Adrenal gland (tissue), 12 donors: ENCODE measurements around the gene C12orf43. TPM values are rescaled to one million over a fixed set of nuclear protein-coding genes. Genes with fewer than 3 reads are reported as not detected.

Experiments used
- DNase-seq, 7 donors: peaks; one replicate each; pipeline ENCODE4 v3.0.0-alpha.2; 2019 to 2020
- H3K27ac ChIP-seq, 5 donors: fragments of 200-600 bp; sonication (generic) in 4 of 5; 1 replicate in 3 of 5; 2 replicates in 2 of 5; pipeline versions ENCODE4 v1.5.1 to v1.8.0; 2016 to 2020; ENCODE audit warnings: mild to moderate bottlenecking in 1 of 5
- H3K27me3 ChIP-seq: fragments of 200-600 bp; 2 replicates; pipeline ENCODE4 v1.8.0; 2021
- H3K36me3 ChIP-seq, 2 donors: fragments of 200-600 bp; replicated peaks in 1 of 2; 1 replicate in 1 of 2; 2 replicates in 1 of 2; pipeline versions ENCODE4 v1.5.1 to v1.8.0; 2018 to 2022
- H3K4me1 ChIP-seq, 2 donors: fragments of 200-600 bp; replicated peaks in 1 of 2; 1 replicate in 1 of 2; 2 replicates in 1 of 2; pipeline versions ENCODE4 v1.5.1 to v1.8.0; 2018 to 2021
- H3K4me3 ChIP-seq, 4 donors: fragments of 200-600 bp; sonication (generic) in 3 of 4; one replicate each; pipeline ENCODE4 v1.5.1; 2016 to 2018
- H3K9me3 ChIP-seq, 3 donors: fragments of 200-600 bp; sonication (generic) in 1 of 3; replicated peaks in 1 of 3; 1 replicate in 2 of 3; 2 replicates in 1 of 3; pipeline versions ENCODE4 v1.5.1 to v1.8.0; 2016 to 2021
- CTCF ChIP-seq, 6 experiments: fragments of 450-650 bp in 4 of 6; fragments of 200-600 bp in 2 of 6; sonication (generic) in 1 of 6; IDR thresholded peaks; 1 replicate in 5 of 6; 2 replicates in 1 of 6; pipeline versions ENCODE4 v1.5.1 to v1.8.0; 2016 to 2021; ENCODE audit warnings: antibody characterized with exemption in 6 of 6, mild to moderate bottlenecking in 2 of 6, moderate library complexity in 1 of 6
- POLR2A ChIP-seq, 2 donors: fragments of 450-650 bp; IDR thresholded peaks; one replicate each; pipeline ENCODE4 v1.6.1; 2017; ENCODE audit warnings: antibody characterized with exemption in 2 of 2, mild to moderate bottlenecking in 2 of 2, moderate library complexity in 1 of 2
- WGBS, 4 donors: extraction: QIAGEN DNeasy Blood & Tissue Kit in 2 of 4; methylation state at CpG; one replicate each; pipeline versions ENCODE4 v1.1.5 to v1.1.7; 2013 to 2017; 5-methylcytosine and 5-hydroxymethylcytosine counted together
- intact Hi-C, 2 donors: fragments of 100-400 bp; cut with DNase I; formaldehyde crosslinking; loops; one replicate each; pipeline versions ENCODE4 v1.14.1 to v1.15.0; 2022 to 2023
- polyA plus RNA-seq, 3 donors: library from polyadenylated mRNA; stranded (reverse); fragments of 200-250 nt in 2 of 3; fragments of 350-450 nt in 1 of 3; fragmentation: Illumina TruSeq in 1 of 3; extraction: RNeasy Lipid Tissue Mini Kit (QIAGEN cat#74804) in 1 of 3; gene quantifications; one replicate each; pipeline ENCODE4 v1.2.3, GENCODE V29; 2013 to 2014
- total RNA-seq, 9 donors: library from RNA; depleted of rRNA in 4 of 9; stranded (reverse); fragments of >200 nt in 4 of 9; fragments of 120-200 nt in 1 of 9; fragmentation: NEBNext Ultra II Directional in 1 of 9; extraction: Animal tissue kit (Norgen Biotek cat#: 25700) in 1 of 9; gene quantifications; one replicate each; pipeline versions ENCODE4 v1.1.0 to v1.2.4, GENCODE V29; 2013 to 2023
- donor health status: healthy with polysubstance abuse.
- donor health status: Bipolar disorder and iron deficiency.
- donor health status: DM: yes; HTN: yes; CAD: no.
- donor health status: DM: no; HTN: no; CAD: no.
- donor health status: DM: no; HTN: no; CAD: no.
- donor health status: DM: yes; HTN: yes; CAD: no.

C12orf43 gene
- total and polyA plus RNA-seq, 12 donors = 8.9 to 20.0 (median 13.5) TPM

DNA sequence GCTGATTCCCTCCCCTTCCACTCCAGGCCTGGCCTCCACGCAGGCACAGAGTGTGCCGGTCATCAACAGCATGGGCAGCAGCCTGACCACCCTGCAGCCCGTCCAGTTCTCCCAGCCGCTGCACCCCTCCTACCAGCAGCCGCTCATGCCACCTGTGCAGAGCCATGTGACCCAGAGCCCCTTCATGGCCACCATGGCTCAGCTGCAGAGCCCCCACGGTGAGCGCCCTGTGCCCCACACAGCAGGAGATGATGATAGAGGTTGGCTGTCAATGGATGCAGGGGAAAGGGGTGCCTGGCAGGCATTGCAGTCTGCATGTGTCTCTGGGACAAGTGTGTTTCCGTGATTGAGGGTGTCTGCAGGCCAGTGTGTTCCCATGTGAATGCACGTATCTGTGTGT, 18.8 kb downstream of the C12orf43 start:
- Histone ChIP-seq H3K4me3 (no peak overlapping the region), H3K27ac (no peak overlapping the region), H3K4me1 (no peaks in the 10 kb centered on the region), H3K9me3 (no peaks in the 10 kb centered on the region), H3K36me3 (no peaks in the 10 kb centered on the region), H3K27me3 (no peaks in the 10 kb centered on the region)
- TF ChIP-seq CTCF (IDR thresholded peaks at IDR 0.05) (no peak), POLR2A (IDR thresholded peaks at IDR 0.05) (no peak)
- intact Hi-C loops = no loop called here
- WGBS, 4 donors = 70 to 86% (median 74%) methylated on average over 2 to 9 of the region's 9 CpGs
- no peak for DNase-seq

DNA sequence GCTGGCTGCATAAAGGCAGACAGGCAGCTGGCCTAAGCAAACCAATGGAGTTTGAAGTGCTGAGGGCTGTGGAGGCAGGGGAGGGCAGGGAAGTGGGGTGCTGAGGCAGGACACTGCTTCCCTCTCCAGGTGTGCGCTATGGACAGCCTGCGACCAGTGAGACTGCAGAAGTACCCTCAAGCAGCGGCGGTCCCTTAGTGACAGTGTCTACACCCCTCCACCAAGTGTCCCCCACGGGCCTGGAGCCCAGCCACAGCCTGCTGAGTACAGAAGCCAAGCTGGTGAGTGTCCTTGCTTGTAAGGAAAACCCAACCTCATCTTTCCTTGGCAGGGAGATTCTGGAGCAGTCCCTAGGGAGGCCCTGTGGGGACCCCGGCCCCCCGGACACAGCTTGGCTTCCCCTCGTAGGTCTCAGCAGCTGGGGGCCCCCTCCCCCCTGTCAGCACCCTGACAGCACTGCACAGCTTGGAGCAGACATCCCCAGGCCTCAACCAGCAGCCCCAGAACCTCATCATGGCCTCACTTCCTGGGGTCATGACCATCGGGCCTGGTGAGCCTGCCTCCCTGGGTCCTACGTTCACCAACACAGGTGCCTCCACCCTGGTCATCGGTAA, 20.0 kb downstream of the C12orf43 start:
- WGBS, 4 donors = 83 to 87% (median 86%) methylated on average over 7 to 11 of the region's 11 CpGs; no CpG with 5 or more reads in 1 of the 4 donors
- no peak for DNase-seq
- TF ChIP-seq POLR2A (IDR thresholded peaks at IDR 0.05) (no peak), CTCF (IDR thresholded peaks at IDR 0.05) (no peak)
- Histone ChIP-seq H3K27ac (no peak overlapping the region), H3K9me3 (no peaks in the 10 kb centered on the region), H3K4me1 (no peaks in the 10 kb centered on the region), H3K27me3 (no peaks in the 10 kb centered on the region), H3K36me3 (no peaks in the 10 kb centered on the region), H3K4me3 (no peak overlapping the region)
- intact Hi-C loops = no loop called here

DNA sequence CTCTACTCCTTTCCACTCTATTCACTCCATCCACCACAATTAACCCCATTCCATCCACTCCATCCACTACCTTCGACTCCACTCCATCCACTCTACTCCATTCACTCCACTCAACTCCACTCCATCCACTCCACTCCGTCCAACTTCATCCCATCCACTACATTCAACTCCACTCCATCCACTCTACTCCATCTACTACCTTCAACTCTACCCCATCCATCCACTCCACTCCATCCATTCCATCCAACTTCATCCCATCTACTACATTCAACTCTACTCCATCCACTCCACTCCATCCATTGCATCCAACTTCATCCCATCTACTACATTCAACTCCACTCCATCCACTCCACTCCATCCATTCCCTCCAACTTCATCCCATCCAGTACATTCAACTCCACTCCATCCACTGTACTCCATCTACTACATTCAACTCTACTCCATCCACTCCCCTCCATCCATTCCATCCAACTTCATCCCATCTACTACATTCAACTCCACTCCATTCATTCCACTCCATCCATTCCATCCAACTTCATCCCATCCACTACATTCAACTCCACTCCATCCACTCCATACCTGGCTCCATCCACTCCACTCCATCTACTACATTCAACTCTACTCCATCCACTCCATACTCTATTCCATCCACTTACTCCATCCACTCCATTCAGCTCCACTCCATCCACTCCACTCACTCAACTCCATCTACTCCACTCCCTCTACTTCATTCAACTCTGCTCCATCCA, 21.5 kb downstream of the C12orf43 start:
- intact Hi-C loops = no loop called here
- TF ChIP-seq CTCF (IDR thresholded peaks at IDR 0.05) (no peak), POLR2A (IDR thresholded peaks at IDR 0.05) (no peak)
- WGBS, 4 donors = 91 to 98% (median 95%) methylated on average over 2 of the region's 2 CpGs

DNA sequence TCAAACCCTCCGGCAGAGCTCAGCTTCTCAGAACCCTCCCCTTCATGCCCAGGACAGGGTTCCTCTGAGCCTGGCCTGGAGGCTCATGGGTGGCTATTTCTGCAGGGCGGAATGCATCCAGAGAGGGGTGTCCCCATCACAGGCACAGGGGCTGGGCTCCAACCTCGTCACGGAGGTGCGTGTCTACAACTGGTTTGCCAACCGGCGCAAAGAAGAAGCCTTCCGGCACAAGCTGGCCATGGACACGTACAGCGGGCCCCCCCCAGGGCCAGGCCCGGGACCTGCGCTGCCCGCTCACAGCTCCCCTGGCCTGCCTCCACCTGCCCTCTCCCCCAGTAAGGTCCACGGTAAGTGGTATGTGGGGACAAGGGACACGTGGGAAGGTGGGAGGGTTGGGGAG, 22.2 kb downstream of the C12orf43 start:
- Histone ChIP-seq H3K9me3 (no peaks in the 10 kb centered on the region), H3K4me1 (no peaks in the 10 kb centered on the region), H3K27ac (no peak overlapping the region), H3K27me3 (no peaks in the 10 kb centered on the region), H3K36me3 (no peaks in the 10 kb centered on the region), H3K4me3 (no peak overlapping the region)
- intact Hi-C loops = no loop called here
- WGBS, 4 donors = 81 to 89% (median 87%) methylated on average over 5 to 15 of the region's 15 CpGs
- DNase-seq = no peak
- no peak for TF ChIP-seq CTCF (IDR thresholded peaks at IDR 0.05)
- TF ChIP-seq POLR2A (IDR thresholded peaks at IDR 0.05) = no peak

More for the DNA sequence above, 21.5 kb downstream of the C12orf43 start:
- no peak for DNase-seq
- no peaks in the 10 kb centered on the region for H3K9me3 ChIP-seq
- H3K36me3 ChIP-seq = no peaks in the 10 kb centered on the region
- H3K4me1 ChIP-seq = no peaks in the 10 kb centered on the region
- no peaks in the 10 kb centered on the region for H3K27me3 ChIP-seq
- H3K4me3 ChIP-seq = no peak overlapping the region
- no peak overlapping the region for H3K27ac ChIP-seq
